Panc1 (cell line): ENCODE results near the gene NPTX1. TPM values are rescaled to one million over a fixed set of nuclear protein-coding genes. Genes with fewer than 3 reads are reported as not detected.

Experiments used
- ATAC-seq: fragments of 200-7000 bp; cut with Tn5 transposase; 2 replicates; pipeline ENCODE4 v1.9.1; 2020; ENCODE audit warnings: mild to moderate bottlenecking, moderate library complexity
- BruUV-seq: library from RNA; stranded (reverse); fragments of 400-500 nt; replicated peaks from 2 replicates; lab custom pipeline; 2021; lab: Mats Ljungman, UMichigan
- CTCF ChIA-PET: fragments of 300-600 bp; sonication (Branson Sonifier 250); formaldehyde crosslinking; loops from one replicate; lab custom pipeline; 2022; ENCODE audit warnings: antibody characterized with exemption; lab: Charles Lee
- POLR2A ChIA-PET: fragments of 300-600 bp; sonication (Branson Sonifier 250); formaldehyde crosslinking; loops from one replicate; lab custom pipeline; 2022; ENCODE audit warnings: antibody characterized with exemption; lab: Charles Lee
- DNase-seq: peaks from one replicate; pipeline ENCODE4 v3.0.0-alpha.2; 2010; ENCODE audit warnings: low read depth, low spot score
- H3K27ac ChIP-seq: 2 replicates; pipeline ENCODE4 v1.5.1; 2011; ENCODE audit warnings: mild to moderate bottlenecking, low read length, inconsistent platforms
- H3K27me3 ChIP-seq: fragments of 200-500 bp; sonication (Bioruptor generic); 2 replicates; pipeline ENCODE4 v1.6.0; 2014; ENCODE audit warnings: low read length, inconsistent platforms; ENCODE audit not compliant: control insufficient read depth, insufficient read depth
- H3K36me3 ChIP-seq: fragments of 200-500 bp; sonication (Bioruptor generic); 2 replicates; pipeline ENCODE4 v1.5.1; 2014; ENCODE audit warnings: inconsistent platforms, mild to moderate bottlenecking, low read length, moderate library complexity; ENCODE audit not compliant: control insufficient read depth, insufficient read depth
- H3K4me1 ChIP-seq: 2 replicates; pipeline ENCODE4 v1.5.1; 2011; ENCODE audit warnings: inconsistent platforms, mild to moderate bottlenecking, low read length, moderate library complexity; ENCODE audit not compliant: control insufficient read depth, insufficient read depth
- H3K4me3 ChIP-seq, 2 experiments: 2 replicates each; pipeline ENCODE4 v1.5.1; 2011 to 2012; ENCODE audit warnings: low read depth in 2 of 2, low read length in 2 of 2, mild to moderate bottlenecking in 2 of 2, inconsistent platforms in 1 of 2, moderate library complexity in 1 of 2
- H3K9me3 ChIP-seq: fragments of 200-500 bp; sonication (Bioruptor generic); 2 replicates; pipeline ENCODE4 v1.5.1; 2014; ENCODE audit warnings: low read depth, mild to moderate bottlenecking, inconsistent platforms, low read length, moderate library complexity; ENCODE audit not compliant: control insufficient read depth, insufficient read depth
- CTCF ChIP-seq: fragments of 450-650 bp; IDR thresholded peaks from 2 replicates; pipeline ENCODE4 v1.5.1; 2017; ENCODE audit warnings: mild to moderate bottlenecking
- POLR2AphosphoS5 ChIP-seq: IDR thresholded peaks from 2 replicates; pipeline ENCODE4 v1.6.1; 2012; ENCODE audit warnings: mild to moderate bottlenecking, low read depth, low read length, moderate library complexity
- REST ChIP-seq, 2 experiments: IDR thresholded peaks; 2 replicates each; pipeline ENCODE4 v1.6.1; 2011 to 2012; ENCODE audit warnings: low read depth in 2 of 2, control low read depth in 1 of 2, low read length in 1 of 2, mild to moderate bottlenecking in 1 of 2, moderate library complexity in 1 of 2; ENCODE audit not compliant: insufficient read depth in 1 of 2
- SIN3A ChIP-seq: IDR thresholded peaks from 2 replicates; pipeline ENCODE4 v1.6.1; 2012; ENCODE audit warnings: low read depth, mild to moderate bottlenecking, low read length, moderate library complexity, borderline replicate concordance; ENCODE audit not compliant: insufficient read depth
- TCF7L2 ChIP-seq: IDR thresholded peaks from 2 replicates; pipeline ENCODE4 v1.6.1; 2011; ENCODE audit warnings: mild to moderate bottlenecking, low read depth, low read length, inconsistent platforms
- in situ Hi-C: cut with HindIII; loops from 2 replicates; pipeline ENCODE4 v1.10.0; 2016; ENCODE audit warnings: low sequenced_read_pairs, low pct_unique_long_range_greater_than_20kb
- intact Hi-C: fragments of 100-400 bp; cut with micrococcal nuclease; formaldehyde crosslinking; loops from one replicate; pipeline ENCODE4 v1.10.0; 2022; ENCODE audit not compliant: unreplicated experiment
- total RNA-seq: library from RNA; stranded (reverse); gene quantifications from one replicate; pipeline ENCODE4 v1.2.1, GENCODE V29; 2021; ENCODE audit not compliant: unreplicated experiment

Gene NPTX1
- total RNA-seq, 1 experiment from 2014 or later = 1.1 TPM

GRCh38 chr17:80492343-80493136 lies 16.1 kb upstream of the NPTX1 start:
- CTCF ChIA-PET = no interaction called here
- BruUV-seq = no TSS peak
- intact Hi-C loops = no loop called here

More at GRCh38 chr17:80492343-80493136, 16.1 kb upstream of the NPTX1 start:
- ATAC-seq (peak; percentile 23; the same call in 1 of the 2 replicates), DNase-seq (no peak)
- H3K4me3 ChIP-seq = no peak overlapping the region
- no peaks in the 10 kb centered on the region for H3K36me3 ChIP-seq
- H3K27ac ChIP-seq = no peak overlapping the region
- POLR2A ChIA-PET = no interaction called here
- no peaks in the 10 kb centered on the region for H3K27me3 ChIP-seq
- H3K9me3 ChIP-seq = no peaks in the 10 kb centered on the region
- H3K4me1 ChIP-seq = no peaks in the 10 kb centered on the region
- TF ChIP-seq REST (IDR thresholded peaks at IDR 0.05; ENCODE audit: insufficient read depth in 1 of 2, low read depth in 2 of 2, low read length in 1 of 2) (no peak), POLR2AphosphoS5 (no peak), CTCF (no peak), SIN3A (no peak), TCF7L2 (no peak)
- in situ Hi-C loops = no loop called here
